ENCODE results near the gene INPPL1. TPM values are rescaled to one million over a fixed set of nuclear protein-coding genes. Genes with fewer than 3 reads are reported as not detected.

Gene INPPL1
- polyA plus RNA-seq, 1 donor (not counting 4 experiments of a cell fraction or from before 2014, with no cell fraction given), result 44.0 TPM

- peaks cover 4% of the 10 kb centered on the region for H3K4me1 ChIP-seq (ENCODE audit: control insufficient read depth, extremely low read depth, insufficient read depth, low read length)
- H3K27me3 ChIP-seq (ENCODE audit: control insufficient read depth, extremely low read depth, insufficient read depth, low read length), result peaks cover 64% of the 10 kb centered on the region
- no peak overlapping the region for H3K4me3 ChIP-seq (ENCODE audit: control insufficient read depth in 2 of 3, extremely low read depth in 1 of 3, insufficient read depth in 2 of 3, low read depth in 1 of 3, low read length in 3 of 3)
- H2AFZ ChIP-seq (ENCODE audit: control insufficient read depth, low read length), result no peak overlapping the region
- H3K4me2 ChIP-seq (ENCODE audit: control insufficient read depth, extremely low read depth, insufficient read depth, low read depth, low read length), result no peak overlapping the region
- no peak overlapping the region for H3K27ac ChIP-seq (ENCODE audit: control insufficient read depth, insufficient read depth, low read length)
- no peaks in the 10 kb centered on the region for H3K79me2 ChIP-seq (ENCODE audit: control insufficient read depth, insufficient read depth, low read length)
- H3K9ac ChIP-seq (ENCODE audit: control insufficient read depth, extremely low read depth, insufficient read depth, low read length), result no peak overlapping the region
- H4K20me1 ChIP-seq (ENCODE audit: control insufficient read depth, extremely low read depth, insufficient read depth, low read length), result no peaks in the 10 kb centered on the region
- H3K9me3 ChIP-seq (ENCODE audit: control insufficient read depth, low read depth, low read length), result no peaks in the 10 kb centered on the region
- dilution Hi-C loops (cut with MboI; ENCODE audit: extremely low pct_ligation_motif_present, low sequenced_read_pairs), result no loop called here
- peaks cover under 1 to 3% of the 10 kb centered on the region in 2 experiments for H3K36me3 ChIP-seq (ENCODE audit: control insufficient read depth in 2 of 2, extremely low read depth in 1 of 2, insufficient read depth in 2 of 2, low read length in 2 of 2)
- no peak for FAIRE-seq
- peak; percentile 57 for TF ChIP-seq EZH2 (IDR thresholded peaks at IDR 0.05; ENCODE audit: low read length)
- TF ChIP-seq CTCF (optimal IDR thresholded peaks at IDR 0.05 in 1 of 3, IDR thresholded peaks at IDR 0.05 in 1 of 3, conservative IDR thresholded peaks at IDR 0.05 in 1 of 3; ENCODE audit: extremely low read depth in 1 of 3, insufficient read depth in 2 of 3, low read length in 3 of 3), result no peak
- DNase-seq (ENCODE audit: low read depth, low spot score), result no peak
- H3K9me1 ChIP-seq (ENCODE audit: control insufficient read depth, extremely low read depth, insufficient read depth, low read length), result no peaks in the 10 kb centered on the region
These were observed 18.8 kb downstream of the INPPL1 start for GRCh38 chr11:72243173-72244059.

GRCh38 chr11:72244060-72244360 is 19.4 kb downstream of the INPPL1 start, which contains the start of gene PHOX2A:
Gene PHOX2A (minus strand): TSS chr11:72244176. CDS start chr11:72244004, 172 bp downstream.
- H3K9me1 ChIP-seq (ENCODE audit: control insufficient read depth, extremely low read depth, insufficient read depth, low read length), result no peaks in the 10 kb centered on the region
- H3K4me3 ChIP-seq (ENCODE audit: control insufficient read depth in 2 of 3, extremely low read depth in 1 of 3, insufficient read depth in 2 of 3, low read depth in 1 of 3, low read length in 3 of 3), result no peak within 1 kb of the TSS
- H3K9me3 ChIP-seq (ENCODE audit: control insufficient read depth, low read depth, low read length), result no peaks in the 10 kb centered on the region
- TF ChIP-seq EZH2 (IDR thresholded peaks at IDR 0.05; ENCODE audit: low read length) (no peak), CTCF (optimal IDR thresholded peaks at IDR 0.05 in 1 of 3, IDR thresholded peaks at IDR 0.05 in 1 of 3, conservative IDR thresholded peaks at IDR 0.05 in 1 of 3; ENCODE audit: extremely low read depth in 1 of 3, insufficient read depth in 2 of 3, low read length in 3 of 3) (no peak)
- no peaks in the 10 kb centered on the region for H3K79me2 ChIP-seq (ENCODE audit: control insufficient read depth, insufficient read depth, low read length)
- H3K27me3 ChIP-seq (ENCODE audit: control insufficient read depth, extremely low read depth, insufficient read depth, low read length), result peaks cover 68% of the 10 kb centered on the region
- no peak within 1 kb of the TSS for H3K4me2 ChIP-seq (ENCODE audit: control insufficient read depth, extremely low read depth, insufficient read depth, low read depth, low read length)
- dilution Hi-C loops (cut with MboI; ENCODE audit: extremely low pct_ligation_motif_present, low sequenced_read_pairs), result no loop called here
- peaks cover 4% of the 10 kb centered on the region for H3K4me1 ChIP-seq (ENCODE audit: control insufficient read depth, extremely low read depth, insufficient read depth, low read length)
- H4K20me1 ChIP-seq (ENCODE audit: control insufficient read depth, extremely low read depth, insufficient read depth, low read length), result no peaks in the 10 kb centered on the region
- DNase-seq (ENCODE audit: low read depth, low spot score) (no peak), FAIRE-seq (no peak)
- H3K9ac ChIP-seq (ENCODE audit: control insufficient read depth, extremely low read depth, insufficient read depth, low read length), result no peak within 1 kb of the TSS
- no peak within 1 kb of the TSS for H3K27ac ChIP-seq (ENCODE audit: control insufficient read depth, insufficient read depth, low read length)
- no peaks in the 10 kb centered on the region for H3K36me3 ChIP-seq (ENCODE audit: control insufficient read depth in 2 of 2, extremely low read depth in 1 of 2, insufficient read depth in 2 of 2, low read length in 2 of 2)
- no peak within 1 kb of the TSS for H2AFZ ChIP-seq (ENCODE audit: control insufficient read depth, low read length)
